ENCODE data around the gene CUEDC1.

GRCh38 chr17:57869617-57870282 lies 85.5 kb downstream of the CUEDC1 start:
- no peak for TF ChIP-seq POLR2A (IDR thresholded peaks at IDR 0.05)
- TF ChIP-seq, protein P1, sequence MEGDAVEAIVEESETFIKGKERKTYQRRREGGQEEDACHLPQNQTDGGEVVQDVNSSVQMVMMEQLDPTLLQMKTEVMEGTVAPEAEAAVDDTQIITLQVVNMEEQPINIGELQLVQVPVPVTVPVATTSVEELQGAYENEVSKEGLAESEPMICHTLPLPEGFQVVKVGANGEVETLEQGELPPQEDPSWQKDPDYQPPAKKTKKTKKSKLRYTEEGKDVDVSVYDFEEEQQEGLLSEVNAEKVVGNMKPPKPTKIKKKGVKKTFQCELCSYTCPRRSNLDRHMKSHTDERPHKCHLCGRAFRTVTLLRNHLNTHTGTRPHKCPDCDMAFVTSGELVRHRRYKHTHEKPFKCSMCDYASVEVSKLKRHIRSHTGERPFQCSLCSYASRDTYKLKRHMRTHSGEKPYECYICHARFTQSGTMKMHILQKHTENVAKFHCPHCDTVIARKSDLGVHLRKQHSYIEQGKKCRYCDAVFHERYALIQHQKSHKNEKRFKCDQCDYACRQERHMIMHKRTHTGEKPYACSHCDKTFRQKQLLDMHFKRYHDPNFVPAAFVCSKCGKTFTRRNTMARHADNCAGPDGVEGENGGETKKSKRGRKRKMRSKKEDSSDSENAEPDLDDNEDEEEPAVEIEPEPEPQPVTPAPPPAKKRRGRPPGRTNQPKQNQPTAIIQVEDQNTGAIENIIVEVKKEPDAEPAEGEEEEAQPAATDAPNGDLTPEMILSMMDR (IDR thresholded peaks at IDR 0.05): no peak
